ENCODE data around the gene TASL.
"Not testable (repeated sequence)": the region's sequence is repeated elsewhere in the genome, so short reads cannot be mapped to it uniquely, and the experiment has no call there.

The TASL gene, protein sequence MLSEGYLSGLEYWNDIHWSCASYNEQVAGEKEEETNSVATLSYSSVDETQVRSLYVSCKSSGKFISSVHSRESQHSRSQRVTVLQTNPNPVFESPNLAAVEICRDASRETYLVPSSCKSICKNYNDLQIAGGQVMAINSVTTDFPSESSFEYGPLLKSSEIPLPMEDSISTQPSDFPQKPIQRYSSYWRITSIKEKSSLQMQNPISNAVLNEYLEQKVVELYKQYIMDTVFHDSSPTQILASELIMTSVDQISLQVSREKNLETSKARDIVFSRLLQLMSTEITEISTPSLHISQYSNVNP

DNA sequence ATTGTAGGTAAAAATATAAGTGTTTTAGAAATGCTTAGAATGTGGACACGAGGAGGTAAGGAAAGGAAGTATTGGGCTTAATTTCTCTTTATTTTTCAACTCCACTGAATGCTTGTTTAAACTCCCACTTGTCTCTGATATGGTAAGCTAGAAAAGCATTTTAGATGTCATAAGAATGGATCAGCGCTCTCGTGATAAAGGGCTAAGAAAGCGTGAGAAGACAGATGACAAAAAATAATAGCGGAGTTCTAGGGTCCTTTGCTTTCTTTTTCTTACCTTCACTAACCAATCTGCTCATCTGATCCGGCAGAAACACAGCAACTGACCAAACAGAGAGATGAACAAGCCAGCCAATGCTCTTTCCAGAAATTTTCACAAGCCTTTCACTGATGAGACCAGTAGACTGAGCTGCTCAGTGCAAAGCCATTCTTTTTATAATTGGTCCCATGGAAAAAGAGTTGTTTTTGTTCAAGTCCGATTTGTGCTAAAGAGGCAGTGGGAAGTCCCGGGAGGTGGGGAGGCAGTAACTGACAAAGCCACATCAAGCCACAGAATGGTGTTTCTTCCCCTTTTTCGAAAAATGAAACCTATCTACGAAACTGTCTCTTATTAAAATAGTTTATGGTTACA lies at the start of gene TASL:
TSS of gene TASL (minus strand) at position 405 of the 630 bp plus-strand sequence. CDS start 17,411 bp downstream, outside the sequence.
- peak; percentile 77 to 84 for DNase-seq

DNA sequence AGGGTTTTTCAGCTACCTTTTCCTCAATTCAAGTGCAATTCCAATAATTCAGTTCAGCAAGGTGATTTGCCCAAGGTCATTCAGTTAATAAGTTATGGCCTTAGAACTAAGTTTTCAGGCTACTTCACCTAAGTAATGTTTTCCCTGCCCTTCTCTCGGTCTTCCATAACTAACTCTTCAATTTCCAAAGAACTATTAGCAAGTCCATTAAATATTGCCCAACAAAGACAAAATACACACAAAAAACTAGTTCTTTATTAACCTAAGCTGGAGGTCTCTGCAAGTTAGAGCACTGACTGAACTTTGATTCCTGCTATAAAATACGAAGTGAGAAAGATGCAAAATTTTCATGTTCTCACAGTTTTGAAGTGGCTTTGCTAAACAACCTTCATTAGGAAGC lies 48.8 kb upstream of the TASL start:
- no peak for DNase-seq

DNA sequence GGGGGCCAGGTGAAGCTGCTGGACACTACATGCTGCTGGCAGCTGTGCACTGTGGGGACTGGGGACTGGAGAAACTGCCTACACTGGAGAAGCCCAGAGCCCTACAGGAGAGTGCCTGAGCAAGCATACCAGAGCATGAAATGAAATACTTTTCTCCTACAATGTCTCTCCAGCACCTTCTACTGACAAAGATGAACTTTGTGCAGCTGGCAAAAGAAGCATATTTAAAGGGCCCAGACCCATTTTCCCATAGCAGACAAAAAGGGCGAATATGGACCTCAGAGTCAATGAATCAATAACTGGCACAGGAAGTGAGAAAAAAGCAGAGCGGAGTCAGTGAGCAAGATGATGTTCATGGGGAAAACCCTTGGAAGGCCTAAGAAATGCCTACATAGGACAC lies 44.8 kb upstream of the TASL start:
- no peak for DNase-seq

DNA sequence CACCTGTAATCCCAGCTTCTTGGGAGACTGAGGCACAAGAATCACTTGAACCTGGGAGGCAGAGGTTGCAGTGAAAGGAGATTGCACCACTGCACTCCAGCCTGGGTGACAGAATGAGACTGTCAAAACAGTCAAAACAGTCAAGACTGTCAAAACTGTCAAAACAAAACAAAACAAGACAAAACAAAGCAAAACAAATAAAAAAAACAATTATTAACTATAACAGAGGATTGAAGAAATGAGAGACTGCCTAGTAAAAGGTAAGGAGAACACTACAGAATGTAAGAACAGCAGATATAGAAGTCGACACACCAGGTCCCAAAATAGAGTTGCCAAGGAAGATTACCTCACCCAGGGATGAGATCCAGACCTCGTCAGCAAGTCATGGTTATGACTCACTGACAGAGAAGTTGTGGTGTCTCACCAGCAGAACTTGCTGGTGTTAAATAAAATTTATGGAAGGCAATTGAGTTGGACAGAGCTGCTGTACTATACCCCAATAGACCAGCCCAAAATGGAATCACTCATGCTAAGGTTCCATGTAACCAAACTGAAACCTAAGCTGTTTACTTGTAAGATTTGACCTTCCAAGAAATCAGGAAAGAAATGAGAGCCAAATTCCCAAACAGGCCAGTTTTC lies 43.5 kb upstream of the TASL start:
- peak; percentile 44 to 46 for DNase-seq

DNA sequence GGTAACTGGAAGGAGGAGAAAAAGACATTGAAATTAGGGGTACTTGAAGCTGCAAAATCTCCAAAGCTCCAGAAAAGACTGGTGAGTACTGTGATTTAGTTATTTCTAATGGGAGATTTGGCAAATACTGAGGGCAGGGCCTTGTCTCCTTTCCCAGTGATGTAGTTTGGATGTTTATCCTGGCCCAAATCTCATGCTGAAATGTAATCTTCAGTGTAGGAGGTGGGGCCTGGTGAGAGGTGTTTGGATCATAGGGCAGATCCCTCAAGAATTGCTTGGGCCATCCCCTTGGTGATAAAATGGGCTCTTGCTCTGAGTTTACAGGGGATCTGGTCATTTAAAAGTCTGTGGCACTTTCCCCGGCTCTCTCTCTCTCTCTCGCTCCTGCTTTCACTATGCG lies 42.6 kb upstream of the TASL start:
- no peak for DNase-seq

DNA sequence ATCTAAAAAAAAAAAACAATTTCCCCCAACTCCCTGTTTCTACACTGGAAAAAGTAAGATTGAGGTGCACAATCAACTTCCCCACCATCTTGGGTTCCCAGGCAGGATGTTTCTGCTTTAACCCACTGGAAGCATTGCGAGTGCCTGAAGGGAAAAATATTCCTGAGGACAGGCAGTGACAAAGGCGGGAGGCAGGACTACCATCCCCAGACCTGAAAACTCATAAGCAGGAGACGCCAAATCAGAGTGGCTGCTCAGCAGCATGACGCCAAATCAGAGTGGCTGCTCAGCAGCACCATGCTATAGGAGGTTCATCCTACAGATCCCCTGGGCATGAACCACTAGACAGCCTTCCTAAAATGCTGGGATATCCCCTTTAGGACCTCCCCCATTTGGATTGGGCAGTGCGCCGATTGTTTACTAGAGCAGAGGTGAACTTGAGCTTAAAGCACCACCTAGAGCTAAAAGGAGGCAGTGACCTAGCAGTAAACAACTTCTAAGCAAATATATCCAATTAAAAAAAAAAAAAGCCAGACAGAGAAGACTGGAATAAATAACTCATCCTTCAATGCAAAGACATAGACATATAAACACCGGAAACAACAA lies 40.7 kb upstream of the TASL start:
- DNase-seq, result peak; percentile 0 to 10

DNA sequence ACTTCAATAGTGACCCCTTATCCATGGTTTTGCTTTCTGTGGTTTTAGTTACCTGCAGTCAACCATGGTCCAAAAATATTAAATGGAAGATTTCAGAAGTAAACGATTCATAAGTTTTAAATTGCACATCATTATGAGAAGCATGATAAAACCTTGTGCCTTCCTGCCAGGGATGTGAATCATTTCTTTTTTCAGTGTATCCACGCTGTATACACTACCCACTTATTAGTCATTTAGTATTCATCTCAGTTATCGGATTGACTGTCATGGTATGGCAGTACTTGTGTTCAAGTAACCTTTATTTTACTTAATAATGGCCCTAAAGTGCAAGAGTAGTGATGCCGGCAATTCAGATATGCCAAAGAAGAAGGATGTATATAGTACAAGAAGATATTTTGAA lies 37.7 kb upstream of the TASL start:
- no peak for DNase-seq

DNA sequence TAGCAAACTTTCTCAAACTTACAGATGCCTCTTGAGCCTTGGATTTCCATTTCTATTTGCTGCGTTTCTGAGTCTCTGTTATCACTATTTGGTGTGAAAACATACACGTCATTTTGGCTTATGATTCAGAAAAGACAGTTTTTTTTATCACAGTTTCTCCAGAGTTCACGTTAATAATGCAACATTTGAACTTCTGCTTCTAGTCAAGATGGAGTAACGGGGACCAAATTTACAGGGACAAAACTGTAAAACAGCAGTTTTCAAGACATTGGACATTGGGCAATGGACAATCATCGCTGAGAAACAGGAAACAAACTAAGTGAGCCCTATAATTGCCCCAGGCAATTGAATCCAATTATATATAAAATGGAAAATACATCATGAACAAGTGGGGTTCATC lies 36.2 kb upstream of the TASL start:
- no peak for DNase-seq

DNA sequence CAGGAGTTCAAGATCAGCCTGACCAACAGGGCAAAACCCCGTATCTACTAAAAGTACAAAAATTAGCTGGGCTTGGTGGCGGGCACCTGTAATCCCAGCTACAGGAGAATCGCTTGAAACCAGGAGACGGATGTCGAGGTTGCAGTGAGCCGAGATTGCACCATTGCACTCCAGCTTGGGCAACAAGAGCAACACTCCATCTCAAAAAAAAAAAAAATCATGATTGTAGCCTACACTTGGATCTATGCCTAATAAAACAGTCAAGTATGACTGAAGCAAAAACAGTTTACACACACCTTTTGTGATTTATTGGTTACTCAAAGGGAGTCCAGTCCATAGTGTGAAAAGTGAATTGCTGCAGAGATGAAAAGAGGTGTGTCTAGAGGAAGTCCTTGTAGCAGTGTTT lies 34.7 kb upstream of the TASL start:
- no peak for DNase-seq

DNA sequence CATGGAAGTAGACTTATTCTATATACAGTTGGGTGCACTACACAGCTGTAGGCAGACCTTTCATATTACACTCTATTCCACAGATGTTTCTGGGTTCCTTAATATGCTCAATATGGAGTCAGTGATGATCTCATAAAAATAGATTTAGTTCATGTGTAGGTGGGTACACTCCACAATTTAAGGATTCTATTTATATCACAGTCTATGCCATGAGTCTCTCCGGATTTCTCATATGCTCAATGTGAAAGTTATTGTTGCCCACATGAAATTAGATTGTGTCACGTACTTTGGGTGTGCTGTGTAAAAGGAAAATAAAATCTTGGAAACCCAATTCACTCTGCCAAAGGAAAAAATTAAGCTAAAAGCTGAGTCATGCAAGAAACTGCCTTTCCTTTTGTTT lies 32.5 kb upstream of the TASL start:
- DNase-seq, result no peak

DNA sequence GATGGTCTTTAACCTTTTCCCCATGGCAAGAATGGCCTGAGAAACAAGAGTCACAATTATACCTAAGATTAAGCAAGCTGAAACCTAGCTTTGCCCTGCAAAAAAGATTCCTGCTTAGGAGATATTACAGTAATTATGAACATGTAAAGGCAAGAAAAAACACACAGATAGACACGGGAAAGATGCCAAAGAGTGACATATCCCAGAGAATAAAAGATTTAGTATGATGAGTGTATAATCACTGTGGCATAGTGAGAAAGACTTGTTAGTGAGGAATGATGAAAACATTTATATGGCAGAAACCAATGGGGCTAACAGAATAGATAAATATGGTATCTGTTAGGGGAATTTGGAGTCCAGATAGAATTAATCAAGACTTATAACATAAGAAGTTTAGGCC lies 29.6 kb upstream of the TASL start:
- DNase-seq, result no peak

DNA sequence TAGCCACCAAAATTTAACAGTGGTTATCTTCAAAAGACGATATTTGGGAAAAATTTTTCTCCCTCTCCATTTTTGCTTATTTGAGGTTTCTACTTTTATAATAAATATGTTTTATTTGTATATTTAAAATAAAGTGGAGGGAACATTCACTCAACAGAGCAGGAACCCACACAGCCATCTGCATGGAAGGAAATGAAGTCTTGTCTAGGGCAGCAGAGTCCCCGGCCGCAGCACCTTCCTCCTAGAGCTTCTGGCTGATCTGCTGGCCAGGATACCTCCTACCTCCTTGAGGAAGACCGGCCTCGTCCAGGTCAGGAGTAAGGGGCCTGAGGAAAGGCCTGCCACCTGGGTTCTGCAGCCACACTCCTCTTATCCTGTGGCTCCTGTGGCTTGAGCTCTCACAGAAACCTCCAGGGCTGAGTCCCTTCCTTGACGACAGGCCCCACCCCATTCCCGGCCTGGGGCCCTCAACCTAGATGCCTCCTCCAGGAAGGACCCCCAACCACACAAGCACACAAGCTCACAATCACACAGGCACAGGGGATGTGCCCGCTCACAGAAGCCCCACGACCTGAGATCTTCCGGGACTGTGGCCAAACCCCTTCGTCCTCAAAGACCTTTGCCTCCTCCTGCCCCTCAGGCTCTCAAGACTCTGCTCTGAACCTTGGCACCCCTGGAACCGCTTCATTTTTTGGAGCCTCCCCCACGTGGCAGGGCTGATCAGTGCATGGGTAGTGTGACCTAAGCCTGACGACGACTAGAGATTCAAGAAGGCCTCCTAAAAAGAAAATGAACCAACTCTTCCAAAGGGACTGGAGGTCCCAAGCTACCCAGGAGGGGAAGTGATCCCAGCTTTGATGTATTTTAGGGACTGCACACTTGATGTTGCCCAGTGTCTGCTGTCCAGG lies 23.0 kb upstream of the TASL start:
- not testable (repeated sequence) for DNase-seq

DNA sequence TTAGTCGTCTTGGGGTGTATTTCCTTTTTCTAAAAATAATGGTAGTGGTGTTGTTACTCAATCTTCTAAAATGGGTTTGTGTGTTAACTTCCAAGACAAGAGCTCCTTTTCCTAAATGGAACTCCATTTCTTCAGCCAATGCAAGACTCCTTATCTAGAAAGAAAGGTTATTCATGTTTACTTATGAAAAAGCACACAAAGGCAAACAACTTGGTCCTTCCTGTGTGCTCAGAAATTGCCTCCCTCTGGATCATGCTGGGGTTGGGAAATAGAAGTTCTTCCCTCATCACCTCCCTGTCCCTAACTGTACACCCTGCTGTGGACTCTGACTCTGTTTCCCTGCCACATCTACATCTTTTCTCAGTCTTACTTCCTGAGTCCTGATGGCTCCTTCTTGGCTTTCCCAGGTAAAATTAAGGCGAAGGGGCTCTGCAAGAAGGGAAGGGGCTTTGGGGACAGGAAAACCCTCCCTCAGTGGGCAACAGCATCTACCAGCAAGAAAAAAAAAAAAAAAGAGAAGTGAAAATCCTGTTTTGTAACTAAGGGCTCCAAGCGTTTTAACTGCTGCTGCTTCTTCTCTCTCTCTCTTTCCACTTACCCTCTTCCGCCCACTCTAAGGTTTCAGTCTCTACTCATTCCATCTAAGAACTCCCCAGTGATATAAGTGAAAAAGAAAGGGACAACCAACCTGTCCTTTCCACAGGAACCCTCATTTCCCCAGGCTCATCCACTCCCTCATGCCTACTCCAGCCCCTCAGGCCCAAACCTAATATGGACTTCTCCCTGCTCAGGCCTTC lies 19.8 kb upstream of the TASL start:
- DNase-seq, result peak; percentile 14 to 30

DNA sequence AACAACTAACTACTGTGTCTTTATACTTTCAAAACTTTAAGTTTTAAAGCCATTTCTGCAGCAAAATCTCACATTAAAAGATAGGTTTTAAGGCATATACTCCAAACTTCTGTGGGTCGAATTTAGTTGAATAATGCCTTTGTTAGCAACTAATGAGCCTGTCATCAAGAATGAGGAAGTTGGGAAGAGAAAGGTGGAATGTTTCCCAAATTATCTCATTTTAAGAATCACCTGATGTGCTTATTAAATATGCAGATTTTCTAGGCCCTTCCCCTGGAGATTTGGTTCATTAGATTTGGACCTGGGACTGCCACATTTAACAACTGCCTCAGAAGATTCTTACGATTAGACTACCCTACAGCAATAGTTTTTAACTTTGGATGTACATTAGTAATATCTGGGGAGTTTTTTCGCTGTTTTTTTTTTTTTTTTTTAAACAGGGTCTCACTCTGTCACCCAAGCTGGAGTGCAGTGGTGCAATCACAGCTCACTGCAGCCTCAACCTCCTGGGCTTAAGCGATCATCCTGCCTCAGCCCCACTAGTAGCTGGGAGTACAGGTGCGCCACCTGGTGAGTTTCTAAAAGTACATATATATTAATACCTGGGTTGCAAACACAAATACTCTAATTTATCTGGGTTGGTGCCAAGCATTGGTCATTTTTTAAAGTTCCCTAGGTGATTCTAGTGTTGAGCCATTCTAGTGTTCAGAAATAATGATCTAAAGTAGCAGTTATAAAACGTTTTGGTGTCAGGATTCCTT lies 16.1 kb upstream of the TASL start:
- no peak for DNase-seq

DNA sequence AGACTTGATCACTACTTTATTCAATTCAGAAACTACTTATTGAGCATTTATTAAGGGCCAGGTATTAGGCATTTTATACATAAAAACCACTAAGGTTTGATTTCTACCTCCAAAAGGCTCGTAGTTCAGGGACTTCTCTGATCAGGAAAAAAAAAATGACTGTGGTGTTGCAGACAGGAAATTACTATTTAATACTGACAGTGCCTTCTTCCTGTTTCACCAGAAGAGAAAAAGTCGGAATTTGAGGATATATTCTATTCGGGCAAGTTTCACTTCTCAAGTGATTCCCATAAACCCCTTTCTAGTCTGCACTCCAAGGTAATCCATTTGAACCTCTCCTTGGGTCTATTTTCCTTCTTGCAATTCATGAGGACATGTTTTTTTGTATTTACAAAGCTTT lies 15.3 kb upstream of the TASL start:
- DNase-seq, result peak in 1 of 2 experiments; percentile 39

DNA sequence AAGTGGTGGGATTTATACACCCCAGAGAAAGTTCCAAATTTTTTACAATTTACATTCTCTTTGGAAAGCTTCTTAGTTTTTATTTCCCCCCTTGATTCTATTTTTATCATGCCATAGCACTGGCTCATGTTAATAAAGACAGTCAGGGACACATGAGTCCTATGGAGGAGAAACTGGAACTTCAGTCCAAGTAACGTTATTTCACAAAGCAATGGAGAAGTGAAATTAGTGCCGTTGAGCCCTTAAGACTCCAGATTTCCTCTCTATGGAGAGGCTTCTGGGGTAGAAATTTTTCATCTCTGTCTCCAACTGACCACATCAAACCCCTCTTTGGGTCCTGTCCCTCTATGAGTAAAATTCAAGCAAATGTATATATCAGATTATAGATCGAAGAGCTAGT lies 12.8 kb upstream of the TASL start:
- no peak for DNase-seq

DNA sequence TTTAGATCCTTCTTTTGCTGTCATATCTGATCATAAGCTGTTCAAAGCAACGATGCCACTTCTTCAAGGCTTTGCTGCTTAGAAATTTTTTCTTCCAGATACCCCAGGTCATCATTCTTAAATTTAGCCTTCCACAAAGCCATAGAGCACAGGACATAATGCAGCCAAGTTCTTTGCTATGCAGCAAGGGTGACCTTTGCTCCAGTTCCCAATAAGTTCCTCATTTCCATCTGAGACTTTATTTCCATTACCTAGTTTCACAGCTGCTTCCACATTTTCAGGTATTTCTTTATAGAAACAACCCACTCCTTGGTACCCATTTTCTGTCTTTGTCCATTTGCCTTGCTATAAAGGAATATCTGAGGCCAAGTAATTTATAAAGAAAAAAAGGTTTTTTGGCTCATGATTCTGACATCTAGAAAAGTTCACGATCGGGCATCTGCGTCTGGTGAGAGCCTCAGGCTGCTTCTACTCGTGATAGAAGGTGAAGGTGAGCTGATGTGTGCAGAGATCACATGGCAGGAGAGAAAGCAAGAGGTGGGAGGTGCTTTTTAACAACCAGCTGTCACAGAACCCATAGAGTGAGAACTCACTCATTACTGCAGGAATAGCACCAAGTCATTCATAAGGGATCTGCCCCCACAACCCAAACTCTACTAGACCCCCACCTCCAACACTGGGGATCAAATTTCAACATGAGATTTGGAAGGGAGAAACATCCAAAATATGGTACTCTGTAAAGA lies 11.8 kb upstream of the TASL start:
- peak in 1 of 2 experiments; percentile 19 for DNase-seq

DNA sequence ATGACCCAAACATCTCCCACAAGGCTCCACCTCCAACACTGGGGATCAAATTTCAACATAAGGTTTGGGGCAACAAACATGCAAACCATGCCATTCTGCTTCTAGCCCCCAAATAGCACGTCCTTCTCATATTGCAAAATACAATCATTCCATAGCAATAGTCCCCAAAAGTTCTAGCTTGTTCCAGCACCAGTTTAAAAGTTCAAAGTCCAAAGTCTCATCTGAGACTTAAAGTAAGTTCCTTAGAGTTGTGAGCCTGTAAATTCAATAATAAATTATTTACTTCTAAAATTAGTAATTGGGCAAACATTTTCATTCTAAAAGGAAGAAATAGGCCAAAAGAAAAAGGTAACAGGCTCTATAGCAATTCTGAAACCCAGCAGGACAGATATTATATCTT lies 8.9 kb upstream of the TASL start:
- DNase-seq, result no peak

DNA sequence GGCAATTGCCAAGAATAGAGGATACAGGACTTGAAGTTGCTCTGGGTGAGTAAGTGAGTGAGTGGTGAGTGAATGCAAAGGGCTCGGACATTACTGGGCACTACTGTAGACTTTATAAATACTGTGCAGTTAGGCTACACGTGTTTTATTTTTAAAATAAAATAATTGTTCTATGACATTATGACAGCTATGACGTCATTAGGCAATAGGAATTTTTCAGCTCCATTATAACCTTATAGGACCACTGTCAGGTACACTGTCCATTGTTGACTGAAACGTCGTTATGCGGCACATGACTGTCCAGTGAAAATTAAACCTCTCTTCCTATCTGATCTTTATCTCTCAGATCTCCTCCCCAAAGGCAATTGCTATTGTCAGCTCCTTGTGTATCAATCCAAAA lies 5.1 kb upstream of the TASL start:
- DNase-seq, result no peak

DNA sequence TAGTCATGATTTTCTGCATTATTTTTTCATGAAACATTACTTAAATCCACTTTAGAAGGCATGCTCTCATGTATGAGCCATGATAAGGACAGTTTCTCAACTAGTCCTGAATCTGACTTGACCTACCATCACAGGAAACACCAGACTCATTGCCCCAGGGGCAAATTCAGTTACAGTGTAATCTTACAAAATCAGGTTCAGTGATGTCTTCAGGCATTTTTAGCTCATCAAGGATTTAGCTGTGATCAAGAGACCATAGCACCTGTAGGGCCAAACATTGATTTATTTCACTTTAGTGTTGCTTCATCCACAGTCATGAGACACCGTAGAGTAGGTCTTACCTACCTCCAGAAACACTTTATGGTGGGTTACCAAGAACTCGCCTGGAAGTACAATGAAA lies 3.1 kb upstream of the TASL start:
- DNase-seq, result no peak

Measured in Kasumi-1 (cell line).